GM19438 (cell line): ENCODE data around the gene FAM136A.
"Not testable (repeated sequence)": the region's sequence is repeated elsewhere in the genome, so short reads cannot be mapped to it uniquely, and the experiment has no call there.

Experiments
- ATAC-seq: cut with Tn5 transposase; IDR thresholded peaks from one replicate; pipeline ENCODE4 v1.9.1; 2021; ENCODE audit warnings: low read depth; ENCODE audit not compliant: unreplicated experiment

FAM136A gene

GRCh38 chr2:70301344-70302194 is at the start of gene FAM136A:
FAM136A (minus strand) TSS chr2:70302067; CDS start chr2:70302011, 56 bp downstream.
- peak; percentile 75 for ATAC-seq

GRCh38 chr2:70349921-70350685 is 48.2 kb upstream of the FAM136A start:
- ATAC-seq: no peak

- no peak for ATAC-seq
Observed at GRCh38 chr2:70347831-70348230, 46.0 kb upstream of the FAM136A start.

GRCh38 chr2:70344195-70344594 is 42.3 kb upstream of the FAM136A start:
- no peak for ATAC-seq

- no peak for ATAC-seq
Observed at GRCh38 chr2:70341477-70341765, 39.6 kb upstream of the FAM136A start.

GRCh38 chr2:70340761-70341476 is 39.1 kb upstream of the FAM136A start:
- ATAC-seq: no peak

- ATAC-seq: no peak
Observed at GRCh38 chr2:70340075-70340474, 38.2 kb upstream of the FAM136A start.

- no peak for ATAC-seq
Observed at GRCh38 chr2:70336552-70336951, 34.7 kb upstream of the FAM136A start.

GRCh38 chr2:70331012-70331411 is 29.1 kb upstream of the FAM136A start:
- no peak for ATAC-seq

GRCh38 chr2:70330476-70330875 is 28.6 kb upstream of the FAM136A start:
- no peak for ATAC-seq

GRCh38 chr2:70328921-70329561 is 27.2 kb upstream of the FAM136A start:
- no peak for ATAC-seq

- ATAC-seq: no peak
Observed at GRCh38 chr2:70325875-70326274, 24.0 kb upstream of the FAM136A start.

- no peak for ATAC-seq
Observed at GRCh38 chr2:70322518-70322917, 20.7 kb upstream of the FAM136A start.

- ATAC-seq: no peak
Observed at GRCh38 chr2:70321370-70321769, 19.5 kb upstream of the FAM136A start.

- no peak for ATAC-seq
Observed at GRCh38 chr2:70314640-70315039, 12.8 kb upstream of the FAM136A start.

- ATAC-seq: no peak
Observed at GRCh38 chr2:70312560-70312959, 10.7 kb upstream of the FAM136A start.

- ATAC-seq: no peak
Observed at GRCh38 chr2:70310899-70311298, 9.0 kb upstream of the FAM136A start.

- ATAC-seq: no peak
Observed at GRCh38 chr2:70305531-70305930, 3.7 kb upstream of the FAM136A start.

GRCh38 chr2:70304498-70304897 is 2.6 kb upstream of the FAM136A start:
- no peak for ATAC-seq

- no peak for ATAC-seq
Observed at GRCh38 chr2:70303186-70303585, 1.3 kb upstream of the FAM136A start.

- ATAC-seq: not testable (repeated sequence)
Observed at GRCh38 chr2:70302195-70302546, 304 bp upstream of the FAM136A start.
